Breast epithelium (tissue), 3 donors: ENCODE measurements around the gene WDR70.

Experiments used
- CTCF ChIP-seq, 3 donors: fragments of 450-650 bp; IDR thresholded peaks; one replicate each; pipeline ENCODE4 v1.5.1; 2016 to 2017; ENCODE audit warnings: antibody characterized with exemption in 3 of 3, mild to moderate bottlenecking in 3 of 3, moderate library complexity in 3 of 3
- POLR2A ChIP-seq: fragments of 450-650 bp; IDR thresholded peaks from one replicate; pipeline ENCODE4 v1.6.1; 2016; ENCODE audit warnings: antibody characterized with exemption, mild to moderate bottlenecking, moderate library complexity

DNA sequence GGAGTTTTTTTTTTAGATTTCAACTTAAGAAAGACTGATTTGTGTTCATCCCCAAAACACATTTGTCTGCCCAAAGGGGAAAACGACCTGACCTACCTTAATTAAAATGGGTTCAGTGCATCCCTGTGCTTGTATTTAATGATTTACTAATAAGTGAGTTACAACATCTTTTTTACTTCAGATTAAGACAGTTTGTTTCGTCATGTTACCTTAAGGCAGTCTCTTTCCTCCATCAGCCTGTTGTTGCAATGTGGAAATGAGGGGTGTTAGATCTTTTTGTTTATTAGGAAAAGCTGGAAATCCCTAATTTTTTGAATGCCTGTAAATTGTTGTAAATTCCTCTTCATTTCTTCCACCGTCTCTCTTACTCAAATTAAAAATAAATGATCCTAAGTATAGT lies 283.2 kb downstream of the WDR70 start:
- no peak for TF ChIP-seq CTCF (IDR thresholded peaks at IDR 0.05)
- TF ChIP-seq POLR2A, result no peak
